HTR-8/SVneo (cell line): ENCODE results near the gene DYNC1I1.

Experiments used
- DNase-seq: peaks from one replicate; pipeline ENCODE4 v3.0.0; 2011; ENCODE audit warnings: low spot score, mixed read lengths; ENCODE audit not compliant: insufficient read length
- FAIRE-seq: peaks from 2 replicates; lab custom pipeline; 2011; peaks lifted over from hg19 to GRCh38; lab: Jason Lieb, UNC

Gene DYNC1I1

DNA sequence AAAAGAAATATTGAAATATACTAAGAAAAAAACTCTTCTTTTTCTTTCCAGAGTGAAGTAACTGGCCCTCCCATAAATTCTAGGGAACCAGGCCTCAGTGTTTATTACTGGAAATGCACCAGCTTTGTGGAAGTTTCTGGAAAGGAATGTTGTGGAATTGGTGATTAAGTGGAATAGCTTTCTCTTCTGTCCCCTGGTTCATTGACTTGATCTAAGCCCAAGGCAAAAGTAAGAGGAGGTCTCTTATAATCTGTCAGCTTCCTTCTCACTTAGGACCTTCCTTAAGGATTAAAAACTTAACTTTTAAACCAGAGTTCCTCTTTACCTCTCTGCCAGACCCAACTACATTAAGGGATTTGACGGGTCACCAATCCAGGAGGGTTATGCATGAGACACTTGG lies 283.4 kb downstream of the DYNC1I1 start:
- no peak for DNase-seq
- no peak for FAIRE-seq

DNA sequence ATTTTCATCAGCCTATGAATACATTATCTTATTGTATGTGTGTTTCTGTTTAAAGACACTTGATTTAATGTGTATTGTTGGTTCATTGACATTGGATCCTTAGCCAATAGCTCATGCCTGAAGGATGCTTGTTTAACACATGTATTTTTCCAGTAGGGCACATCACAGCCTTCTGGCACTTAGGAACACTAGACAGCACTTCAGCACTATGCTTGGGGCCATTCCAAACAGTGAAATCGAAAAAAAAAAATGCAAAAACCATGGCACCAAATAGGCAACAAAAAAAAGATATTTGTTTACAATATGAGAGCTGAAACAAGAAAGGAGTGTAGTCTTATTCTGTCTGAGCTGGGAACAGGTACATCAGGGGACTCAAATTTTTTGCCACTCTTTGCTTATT lies 286.7 kb downstream of the DYNC1I1 start:
- FAIRE-seq (no peak), DNase-seq (no peak)

DNA sequence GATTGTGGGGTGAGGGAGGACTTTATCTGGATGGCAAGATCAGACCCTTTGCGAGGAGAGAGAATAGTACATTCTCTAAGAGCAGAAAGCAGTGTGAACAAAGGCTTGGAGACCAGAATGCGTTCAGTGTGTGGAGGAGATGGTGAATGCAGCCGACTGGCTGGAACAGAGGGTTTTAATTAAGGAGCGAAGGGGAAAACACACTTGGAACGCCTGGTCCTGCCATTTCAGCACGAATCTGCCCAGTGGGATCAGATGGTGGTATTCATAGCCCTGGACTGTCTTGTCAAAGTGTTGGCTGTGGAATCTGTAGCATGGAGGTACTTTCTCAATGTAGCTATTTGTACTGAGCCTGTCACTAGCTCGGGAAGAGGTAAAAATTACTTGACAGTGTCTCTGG lies 288.7 kb downstream of the DYNC1I1 start:
- FAIRE-seq: no peak
- no peak for DNase-seq

DNA sequence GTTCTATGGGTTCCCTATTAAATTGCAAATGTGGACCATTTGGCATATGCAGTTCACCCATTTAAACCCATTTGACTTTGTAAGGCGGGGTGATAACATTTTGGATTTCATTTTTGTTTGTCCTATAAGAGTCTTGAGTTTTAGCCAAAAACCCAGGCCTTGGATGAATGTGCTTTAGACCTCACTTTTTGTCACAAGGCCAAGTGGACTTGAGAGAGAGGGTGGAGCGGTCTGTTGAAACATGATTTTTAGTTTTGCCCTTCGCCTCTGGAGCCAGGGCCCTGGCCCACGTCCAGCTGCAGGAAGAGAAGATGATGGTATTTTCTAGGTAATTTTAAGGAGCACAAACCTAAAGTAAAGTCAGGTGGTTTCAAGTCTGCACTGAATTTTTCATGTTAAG lies 289.5 kb downstream of the DYNC1I1 start:
- FAIRE-seq (no peak), DNase-seq (no peak)

DNA sequence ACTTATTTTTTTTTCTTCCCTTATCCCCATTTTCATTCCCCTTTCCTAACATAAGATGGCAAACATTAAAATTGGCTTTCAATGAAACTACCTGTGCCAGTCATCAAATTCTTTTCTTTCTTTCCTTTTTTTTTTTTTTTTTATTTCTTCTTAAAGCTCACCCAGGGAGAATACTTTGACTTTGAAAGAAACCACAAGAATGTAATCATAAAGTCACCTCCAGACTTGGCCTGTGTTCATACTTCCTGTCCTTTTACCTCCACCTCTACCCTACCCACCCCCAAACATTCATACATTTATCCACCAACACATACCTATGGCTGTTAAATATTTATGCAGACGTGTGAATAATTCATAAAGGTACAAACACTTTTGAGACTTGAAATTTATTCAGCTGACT lies 295.0 kb downstream of the DYNC1I1 start:
- FAIRE-seq: no peak
- DNase-seq: no peak

DNA sequence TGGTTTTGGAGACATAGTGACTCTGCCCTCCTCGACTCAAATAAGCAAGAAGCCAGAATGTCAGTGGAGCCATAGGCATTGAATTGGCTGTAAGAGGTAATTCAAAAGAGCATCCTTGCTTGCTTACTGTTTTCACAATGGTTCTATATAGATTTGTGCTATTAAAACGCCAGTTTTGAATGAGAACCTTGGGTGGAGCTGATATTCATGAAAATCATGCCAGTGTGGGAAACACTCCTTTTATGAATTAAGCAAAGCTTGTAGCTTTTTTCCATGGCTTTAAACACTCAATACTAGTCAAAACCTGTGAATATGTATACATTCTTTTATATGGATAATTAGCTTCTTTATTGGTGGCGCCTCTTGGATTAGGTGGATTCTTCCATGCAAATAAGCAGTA lies 297.0 kb downstream of the DYNC1I1 start:
- FAIRE-seq (no peak), DNase-seq (no peak)

DNA sequence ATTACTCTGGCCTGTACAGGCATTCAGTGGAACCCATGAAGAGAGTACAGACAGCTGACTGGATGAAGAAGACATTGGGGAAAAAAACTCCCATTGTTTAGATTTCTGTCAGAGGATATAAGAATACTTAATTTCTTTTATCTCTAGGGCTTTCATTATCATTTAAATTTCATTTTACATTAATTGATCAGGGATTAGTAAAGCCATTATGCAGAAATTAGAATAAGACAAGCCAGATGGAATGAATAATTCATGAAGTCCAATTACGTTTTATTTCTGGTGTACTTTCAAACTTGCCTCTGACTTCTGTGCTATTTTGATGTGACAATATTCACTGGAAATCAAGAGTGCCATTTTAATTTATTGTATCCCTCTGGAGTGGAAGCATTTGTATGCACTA lies 302.5 kb downstream of the DYNC1I1 start:
- FAIRE-seq: no peak

DNA sequence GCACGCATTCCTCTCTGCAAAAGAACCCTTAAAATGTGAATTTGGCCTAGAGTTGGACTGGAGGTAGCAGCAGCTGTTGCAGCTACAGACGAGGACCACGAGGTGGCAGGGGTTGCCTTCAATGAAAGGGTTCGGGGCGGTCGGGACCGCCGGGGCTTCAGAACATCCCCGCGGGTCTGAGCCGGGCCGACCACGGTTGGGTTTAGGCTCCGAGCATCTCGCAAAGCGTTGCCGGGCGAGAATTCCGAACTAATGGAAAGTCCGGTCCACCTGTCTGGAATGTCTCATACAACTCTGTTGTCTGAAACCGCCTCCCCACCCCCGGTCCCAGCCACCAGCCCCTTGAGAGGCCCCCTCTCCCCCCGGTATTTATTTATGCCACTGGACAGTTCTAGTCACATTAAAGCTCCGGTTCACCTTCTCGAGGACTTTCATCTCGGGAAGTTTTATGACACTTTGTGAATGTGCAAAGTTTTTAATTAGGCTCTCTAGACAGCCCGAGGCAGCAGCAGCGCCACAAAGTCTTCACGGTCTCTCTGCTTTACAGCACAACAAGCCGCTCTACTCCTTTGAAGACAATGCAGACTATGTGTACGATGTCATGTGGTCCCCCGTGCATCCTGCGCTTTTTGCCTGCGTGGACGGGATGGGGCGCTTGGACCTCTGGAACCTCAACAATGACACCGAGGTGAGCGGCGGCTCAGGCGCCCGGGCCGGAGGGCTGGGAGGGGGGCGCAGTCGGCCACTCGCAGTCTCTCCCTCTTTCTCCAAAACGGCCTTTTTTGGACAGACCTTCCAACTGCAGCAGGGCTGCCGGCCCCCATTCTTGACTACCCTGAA lies 303.4 kb downstream of the DYNC1I1 start:
- peak; percentile 34 for DNase-seq
- FAIRE-seq: no peak

More for the DNA sequence above, 302.5 kb downstream of the DYNC1I1 start:
- no peak for DNase-seq

DNA sequence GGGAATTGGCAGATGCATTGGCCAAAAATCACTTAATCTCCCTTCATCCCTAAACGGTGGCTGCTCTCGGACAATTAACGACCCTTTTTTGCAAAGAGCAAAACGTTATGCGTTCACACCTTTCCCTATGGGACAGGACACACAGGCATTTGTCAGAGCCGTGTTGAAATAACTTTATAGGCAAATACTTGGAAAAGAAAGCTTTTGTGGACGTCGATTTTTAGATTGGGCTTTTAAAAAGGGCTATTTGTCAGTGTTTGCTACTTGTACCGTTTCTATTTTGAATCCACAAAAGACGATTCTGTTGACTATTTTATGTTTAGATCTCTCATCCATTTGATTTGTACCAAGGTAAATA lies 304.0 kb downstream of the DYNC1I1 start:
- no peak for DNase-seq

DNA sequence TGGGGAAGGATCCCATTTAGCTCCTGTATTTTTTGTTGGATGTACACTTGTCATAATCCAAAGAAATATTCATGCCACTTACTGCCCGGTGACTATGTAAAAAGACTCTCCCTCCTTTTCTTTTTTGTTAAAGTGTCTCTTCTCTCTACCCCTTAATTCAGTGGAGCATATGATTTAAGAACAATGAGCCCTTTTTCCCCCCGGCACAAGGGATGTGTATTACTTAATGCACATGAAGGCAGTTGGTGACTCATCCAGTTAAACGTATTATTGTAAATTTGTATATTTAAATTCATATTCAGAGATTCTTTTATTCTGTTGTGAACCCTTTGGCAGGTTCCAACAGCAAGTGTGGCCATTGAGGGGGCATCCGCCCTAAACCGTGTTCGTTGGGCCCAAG lies 307.7 kb downstream of the DYNC1I1 start:
- FAIRE-seq: no peak
- no peak for DNase-seq

More for the DNA sequence above, 304.0 kb downstream of the DYNC1I1 start:
- no peak for FAIRE-seq

DNA sequence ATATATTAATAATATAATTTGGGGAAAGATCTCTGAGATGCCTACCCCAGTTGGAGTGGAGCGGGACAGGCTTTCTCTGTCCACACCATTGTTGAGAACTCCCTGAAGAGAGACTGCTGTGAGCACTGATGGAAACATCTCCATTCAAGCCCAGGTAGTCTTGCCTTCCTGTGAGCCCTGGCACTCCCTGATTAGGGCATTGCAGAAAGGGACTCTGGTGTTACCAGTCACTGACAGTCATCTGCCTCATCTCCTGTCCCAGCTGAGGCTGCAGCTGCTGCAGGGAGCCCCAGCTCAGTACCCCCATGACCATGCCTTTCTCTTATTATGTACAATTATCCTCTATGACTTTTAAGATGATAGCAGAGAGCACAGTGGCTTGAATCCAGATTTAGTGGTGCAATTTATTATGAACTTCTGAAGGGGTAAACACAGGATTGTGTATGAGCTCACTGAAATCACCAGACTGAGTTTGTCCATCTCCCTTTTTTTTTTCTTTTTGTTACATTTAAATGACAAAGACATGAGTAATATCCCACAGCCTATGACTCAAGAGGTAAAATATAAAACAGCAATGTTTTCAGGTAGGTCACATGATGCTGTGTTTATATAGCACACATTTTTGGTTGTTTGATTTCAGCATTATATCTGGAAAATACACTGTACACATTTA lies 312.7 kb downstream of the DYNC1I1 start:
- DNase-seq (no peak), FAIRE-seq (no peak)

DNA sequence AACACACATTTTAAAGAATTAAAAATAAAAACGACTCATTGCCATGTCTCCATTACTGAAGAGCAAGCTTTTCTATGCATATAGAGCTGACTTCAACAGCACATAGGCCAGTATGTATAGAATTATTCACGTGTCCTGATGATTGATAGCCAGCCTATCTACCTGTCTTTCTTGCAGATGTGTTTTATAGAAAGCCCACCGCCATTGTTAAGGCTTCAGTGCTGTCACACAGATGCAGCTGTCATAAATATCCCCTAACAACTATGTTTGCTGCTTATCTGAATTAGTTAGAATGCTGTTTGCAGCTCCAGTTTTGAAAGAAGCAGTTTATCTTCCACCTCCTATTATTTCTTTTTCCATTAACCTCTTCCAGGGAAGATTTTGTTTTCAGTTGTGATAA lies 313.6 kb downstream of the DYNC1I1 start:
- FAIRE-seq (no peak), DNase-seq (no peak)

DNA sequence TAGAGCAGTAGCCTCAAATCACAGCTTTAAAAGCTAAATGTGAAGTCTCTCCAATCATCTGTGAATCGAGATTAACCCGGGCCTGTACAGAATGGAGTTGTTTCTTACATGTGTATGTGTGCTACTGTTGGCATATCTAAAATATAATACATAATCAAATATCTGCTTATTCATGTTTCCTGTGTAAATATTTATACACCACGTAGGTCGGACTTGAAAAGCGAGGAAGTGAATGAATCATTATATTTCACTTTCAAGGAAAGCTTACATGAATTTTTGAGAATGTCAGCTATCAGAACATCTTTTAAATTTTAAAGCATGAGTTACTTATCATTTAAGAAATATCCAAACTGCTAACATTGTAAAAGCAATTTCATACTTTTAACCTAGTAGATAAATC lies 316.2 kb downstream of the DYNC1I1 start:
- FAIRE-seq: no peak
- DNase-seq: no peak

DNA sequence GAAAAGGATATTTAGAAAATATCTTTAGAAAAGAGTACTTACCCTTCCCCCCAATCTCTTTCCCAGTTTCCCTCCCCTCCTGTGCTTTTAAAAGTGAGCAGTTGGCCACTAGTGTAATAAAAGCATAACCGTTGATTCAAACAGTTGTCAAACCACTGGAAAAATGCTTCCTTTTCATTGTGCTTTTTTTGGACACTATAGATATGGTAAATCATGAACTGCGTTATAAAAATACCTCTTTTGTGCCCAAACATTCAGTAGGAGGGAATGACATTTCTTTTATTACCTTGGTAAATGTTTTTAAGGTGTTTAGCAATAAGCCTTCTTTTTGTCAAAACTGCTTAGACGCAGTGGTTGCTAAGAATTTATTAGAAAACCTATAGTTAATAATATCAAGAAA lies 317.2 kb downstream of the DYNC1I1 start:
- FAIRE-seq: no peak

DNA sequence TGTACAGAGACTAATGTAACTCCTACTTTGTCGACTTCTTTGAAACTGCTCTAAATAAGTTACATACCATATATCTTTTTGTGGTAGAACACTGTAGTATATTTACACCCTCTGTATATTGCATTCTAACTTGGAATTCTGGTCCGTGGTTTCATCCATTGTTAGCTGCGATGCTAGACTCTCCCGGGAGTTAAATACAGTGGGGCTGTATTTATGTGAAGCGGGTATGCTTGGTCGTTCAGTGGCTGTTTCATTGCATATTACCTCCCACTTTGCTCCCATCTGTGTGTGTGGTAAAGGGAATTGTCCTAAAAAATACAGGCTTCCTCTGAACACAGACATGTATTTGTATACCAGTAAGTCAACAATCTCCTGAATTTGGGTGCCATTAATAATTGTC lies 318.4 kb downstream of the DYNC1I1 start:
- no peak for FAIRE-seq
- no peak for DNase-seq

More for the DNA sequence above, 317.2 kb downstream of the DYNC1I1 start:
- DNase-seq: no peak

DNA sequence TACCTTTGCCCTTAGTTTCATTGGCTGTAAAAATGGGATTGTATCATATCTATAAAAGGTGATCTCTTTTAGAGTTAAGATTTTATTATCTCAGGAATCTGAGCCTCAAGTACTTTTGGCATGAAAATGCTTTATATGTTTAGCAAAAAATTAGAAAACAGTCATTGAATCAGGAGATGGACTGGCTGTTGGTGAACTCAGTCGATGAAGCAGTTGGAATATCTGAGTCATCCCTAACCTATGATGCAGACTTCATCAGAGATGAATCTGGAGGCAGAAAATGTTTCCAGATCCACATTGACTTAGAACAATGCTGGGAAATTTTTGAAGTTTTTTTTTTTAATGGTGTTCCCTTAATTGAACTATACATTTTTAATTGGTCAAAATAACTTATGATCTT lies 321.1 kb downstream of the DYNC1I1 start:
- DNase-seq: no peak
- no peak for FAIRE-seq

DNA sequence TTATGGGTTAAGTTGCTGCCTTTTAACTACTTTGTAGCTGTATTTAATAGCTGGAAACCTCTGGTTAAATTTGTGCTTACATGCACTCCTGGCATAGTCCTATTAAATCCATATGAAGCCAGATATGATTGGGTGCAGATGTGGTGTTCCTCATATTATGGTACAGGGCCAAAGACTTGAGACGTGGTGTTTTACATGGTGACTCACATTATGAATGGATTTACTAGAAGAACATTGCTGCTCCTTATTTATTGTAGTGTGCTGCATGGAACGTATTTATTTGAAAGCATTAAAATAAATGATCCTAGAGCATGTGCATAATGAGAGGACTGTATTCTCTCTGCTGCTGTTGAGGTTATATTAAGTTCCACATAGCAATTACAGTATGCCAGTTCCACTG lies 325.5 kb downstream of the DYNC1I1 start:
- FAIRE-seq: no peak
- DNase-seq: no peak

DNA sequence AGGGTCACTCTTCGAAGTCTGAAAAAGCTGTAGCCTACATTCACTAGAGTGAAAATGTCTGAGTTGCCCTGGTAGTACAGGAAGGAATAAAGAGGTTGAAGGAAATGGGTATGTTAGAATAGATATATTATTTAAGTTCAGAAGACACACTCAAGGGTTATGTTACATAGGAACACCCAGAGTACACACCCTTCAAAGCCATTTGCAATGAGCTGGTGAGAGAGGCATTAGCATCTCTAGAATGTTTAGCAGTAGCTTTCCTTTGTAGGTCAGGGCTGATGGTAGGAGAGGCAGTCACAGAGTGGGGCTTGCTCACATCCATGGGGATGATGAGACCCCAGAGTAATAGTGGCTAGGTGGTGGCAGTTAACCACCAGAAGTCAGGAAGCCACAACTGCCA lies 328.4 kb downstream of the DYNC1I1 start:
- DNase-seq (no peak), FAIRE-seq (no peak)

DNA sequence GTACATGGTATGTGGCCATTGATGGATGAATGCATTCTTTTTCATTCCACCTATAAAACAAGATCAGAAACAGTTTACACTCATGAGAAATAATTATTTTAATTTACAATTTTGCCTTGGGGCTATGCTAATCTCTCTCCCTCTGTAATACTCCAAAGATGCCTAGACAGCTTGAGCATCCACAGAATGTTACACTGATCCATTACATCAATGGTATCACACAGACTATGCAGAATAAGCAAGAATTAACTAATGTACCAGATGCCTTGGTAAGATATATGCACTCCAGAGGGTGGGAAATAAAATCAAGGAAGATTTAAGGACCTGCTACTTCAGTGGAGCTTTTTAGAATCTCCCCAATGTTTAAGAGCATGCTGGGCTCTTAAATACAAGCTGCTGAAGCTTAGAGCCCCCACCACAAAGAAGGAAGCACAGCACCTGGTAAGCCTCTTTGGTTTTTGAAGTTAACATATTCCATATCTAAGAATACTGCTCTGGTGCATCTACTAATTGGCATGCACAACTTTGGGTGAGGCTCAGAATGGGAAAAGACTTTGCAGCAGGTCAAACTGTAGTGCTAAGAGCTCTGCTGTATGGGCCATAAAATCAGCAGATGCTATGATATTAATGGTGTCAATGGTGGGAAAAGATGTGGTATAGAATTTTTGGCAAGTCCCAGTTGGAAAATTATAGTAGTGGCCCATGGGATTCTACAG lies 329.9 kb downstream of the DYNC1I1 start:
- no peak for DNase-seq
- no peak for FAIRE-seq

DNA sequence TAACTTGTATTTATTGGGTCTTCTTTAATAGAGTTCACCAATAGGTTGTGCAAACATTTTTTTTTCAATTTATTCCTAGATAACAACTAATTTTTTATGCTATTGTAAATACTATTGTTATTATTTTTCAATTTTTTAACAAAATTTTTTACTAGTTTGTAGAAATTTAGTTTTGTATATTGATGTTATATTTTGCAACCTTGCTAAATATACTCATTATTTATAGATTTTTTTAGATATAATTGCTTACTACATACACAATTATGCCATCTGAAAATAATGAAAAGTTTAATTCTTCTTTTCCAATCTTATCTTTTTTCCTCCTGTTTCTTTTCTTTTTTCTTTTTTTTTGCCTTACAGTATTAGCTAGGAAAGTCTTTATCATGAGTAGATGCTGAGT lies 332.6 kb downstream of the DYNC1I1 start:
- FAIRE-seq: no peak
- no peak for DNase-seq

DNA sequence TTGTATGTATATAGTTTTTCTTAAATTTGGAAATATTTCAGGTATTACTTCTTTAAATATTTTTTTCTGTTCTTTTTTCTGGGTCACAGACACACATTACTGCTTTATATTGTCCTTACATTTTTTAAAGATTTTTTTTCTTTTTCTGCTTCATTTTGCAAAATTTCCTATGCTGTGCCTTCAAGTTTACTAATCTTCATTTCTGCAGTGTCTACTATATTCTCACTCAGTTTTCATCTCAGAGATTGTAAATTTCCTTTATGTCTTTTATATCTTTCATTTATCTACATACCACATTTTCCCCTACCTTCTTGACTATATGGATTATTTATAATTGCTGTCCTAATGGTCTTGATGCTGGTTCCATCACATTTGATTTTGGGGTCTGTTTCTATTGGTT lies 339.1 kb downstream of the DYNC1I1 start:
- DNase-seq (no peak), FAIRE-seq (no peak)
